Left lobe of liver (tissue), 2 donors: Measurements from ENCODE around the gene EHBP1L1. TPM values are rescaled to one million over a fixed set of nuclear protein-coding genes. Genes with fewer than 3 reads are reported as not detected.

ENCODE experiments used
- ATAC-seq: fragments of 200-7000 bp; cut with Tn5 transposase; one replicate; pipeline ENCODE4 v1.9.1; 2020; ENCODE audit warnings: mild to moderate bottlenecking, moderate library complexity
- DNase-seq: peaks from one replicate; pipeline ENCODE4 v3.0.0-alpha.2; 2020; ENCODE audit warnings: low spot score
- total RNA-seq: library from RNA; stranded (reverse); gene quantifications from one replicate; pipeline ENCODE4 v1.2.1, GENCODE V29; 2021
- donor health status: DM: no; HTN: no; CAD: no; lungs with moderate emphysema.
- donor health status: DM: no; HTN: yes; CAD: no.

EHBP1L1 gene
- total RNA-seq, result 13.5 TPM

DNA sequence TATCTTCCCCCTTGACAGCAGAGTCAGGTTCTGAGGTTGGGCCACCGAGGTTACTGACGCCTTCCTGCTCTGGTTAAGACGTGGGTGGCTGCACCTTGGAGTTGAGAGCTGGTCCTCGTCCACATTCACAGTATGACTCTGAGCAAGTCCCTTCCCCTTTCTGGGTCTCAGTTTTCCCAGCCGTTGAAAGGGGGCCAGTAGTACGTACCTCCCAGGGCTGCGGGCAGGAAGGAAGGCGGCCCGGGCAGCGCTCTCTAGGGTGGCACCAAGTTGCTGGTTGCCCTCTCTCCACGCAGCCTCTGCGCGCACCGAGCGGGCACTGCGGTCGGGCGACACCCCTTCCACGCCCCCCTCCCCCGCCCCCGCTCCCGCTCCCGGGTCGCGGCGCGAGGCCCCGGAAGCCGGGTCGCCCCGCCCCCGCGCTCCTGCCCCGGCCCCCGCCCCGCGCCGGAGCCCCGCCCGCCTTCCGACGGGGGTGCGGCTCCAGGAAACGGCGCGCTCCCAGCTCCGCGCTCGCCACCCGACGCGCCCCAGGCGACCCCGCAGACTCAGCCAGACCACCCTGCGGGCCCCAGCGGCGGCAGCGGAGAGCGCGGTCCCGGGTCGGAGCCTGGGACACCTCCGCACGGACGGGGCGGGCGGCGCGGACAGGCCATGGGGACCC lies at the start of gene EHBP1L1:
TSS of gene EHBP1L1 (plus strand) at position 486 of the 664 bp plus-strand sequence. CDS start 250 bp downstream, outside the sequence.
- ATAC-seq (peak; percentile 53), DNase-seq (peak; percentile 74)

DNA sequence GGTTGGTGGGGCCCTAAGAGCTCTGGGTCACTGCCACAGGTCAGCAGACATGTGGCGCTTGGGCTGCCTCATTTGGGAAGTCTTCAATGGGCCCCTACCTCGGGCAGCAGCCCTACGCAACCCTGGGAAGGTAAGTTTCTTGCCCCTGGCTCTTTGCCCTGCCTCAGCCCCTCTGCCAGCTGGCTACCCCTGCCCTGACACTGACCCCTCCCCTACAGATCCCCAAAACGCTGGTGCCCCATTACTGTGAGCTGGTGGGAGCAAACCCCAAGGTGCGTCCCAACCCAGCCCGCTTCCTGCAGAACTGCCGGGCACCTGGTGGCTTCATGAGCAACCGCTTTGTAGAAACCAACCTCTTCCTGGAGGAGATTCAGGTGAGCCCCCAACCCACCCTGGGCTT lies 49.1 kb upstream of the EHBP1L1 start:
- DNase-seq (no peak), ATAC-seq (no peak)

DNA sequence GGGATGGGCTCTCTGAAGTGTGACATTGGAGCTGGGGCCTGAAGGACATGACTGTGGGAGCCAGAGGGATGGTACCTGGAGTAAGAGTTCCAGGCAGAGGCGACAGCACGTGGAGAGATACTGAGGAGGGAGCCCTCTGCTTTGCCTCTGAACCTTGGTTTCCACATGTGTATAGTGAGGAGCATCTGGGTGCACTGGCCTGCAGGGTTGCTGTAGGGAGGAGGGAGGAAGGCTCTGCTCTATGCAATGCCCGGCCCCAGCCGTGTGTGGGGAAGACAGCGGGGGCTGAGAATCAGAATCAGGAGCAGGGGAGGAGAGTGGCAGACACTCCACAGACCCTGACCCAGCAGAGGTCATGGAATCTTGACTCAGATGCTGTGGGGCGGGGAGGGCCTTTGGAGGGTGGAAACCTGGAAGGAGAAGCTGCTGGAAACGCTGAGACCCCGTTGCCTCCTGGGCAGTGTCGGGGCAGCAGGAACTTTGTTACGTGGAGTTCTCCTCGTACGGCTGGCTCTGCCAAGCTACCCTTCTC lies 47.0 kb upstream of the EHBP1L1 start:
- ATAC-seq (no peak), DNase-seq (no peak)

DNA sequence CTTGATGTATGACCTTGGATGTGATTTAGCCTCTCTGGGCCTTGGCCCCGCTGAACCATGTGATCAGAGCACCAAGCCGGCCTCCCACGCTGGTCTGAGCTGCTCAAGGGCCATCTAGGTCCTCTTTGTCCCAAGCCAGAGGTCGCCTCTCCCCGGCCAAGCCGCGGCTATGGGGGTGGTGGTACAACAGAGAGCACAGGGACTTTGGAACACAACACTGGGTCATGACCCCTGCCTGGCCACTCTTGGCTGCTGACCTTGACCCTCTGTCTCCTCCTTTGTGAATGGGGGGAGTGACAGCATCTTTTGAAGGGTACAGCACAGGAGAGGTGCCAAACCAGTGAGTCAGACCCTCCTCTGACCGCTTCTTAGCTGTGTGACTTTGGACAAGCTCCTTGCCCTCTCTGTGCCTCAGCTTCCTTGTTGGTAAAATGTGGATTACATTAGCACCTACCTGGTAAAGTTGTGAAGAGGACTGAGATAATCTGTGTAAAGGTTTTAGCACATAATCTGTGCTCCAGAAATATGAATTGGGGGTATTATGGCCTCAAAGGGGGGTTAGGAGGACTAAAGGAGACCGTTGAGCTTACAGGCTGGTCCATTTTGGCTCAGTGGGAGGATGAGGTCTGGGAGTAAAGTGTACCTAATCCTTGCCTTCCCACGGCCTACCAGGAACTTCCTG lies 46.2 kb upstream of the EHBP1L1 start:
- ATAC-seq (peak; percentile 51), DNase-seq (peak; percentile 82)

DNA sequence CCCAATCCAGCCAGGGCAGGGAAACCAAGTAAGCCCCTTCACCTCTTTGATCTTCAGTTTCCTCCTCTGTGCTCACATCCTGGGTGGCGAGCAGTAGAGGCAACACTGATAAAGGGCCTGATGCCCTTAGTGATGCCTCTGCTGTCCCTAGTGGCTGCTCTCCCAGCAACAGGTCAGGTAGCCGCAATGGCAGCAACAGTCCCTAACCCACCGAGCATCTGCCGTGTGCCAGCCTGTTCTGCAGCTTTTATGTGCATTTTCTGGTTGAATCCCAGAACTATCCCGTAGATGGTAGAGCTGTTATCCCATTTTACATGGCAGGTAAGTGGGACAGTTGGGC lies 45.7 kb upstream of the EHBP1L1 start:
- ATAC-seq (no peak), DNase-seq (no peak)

DNA sequence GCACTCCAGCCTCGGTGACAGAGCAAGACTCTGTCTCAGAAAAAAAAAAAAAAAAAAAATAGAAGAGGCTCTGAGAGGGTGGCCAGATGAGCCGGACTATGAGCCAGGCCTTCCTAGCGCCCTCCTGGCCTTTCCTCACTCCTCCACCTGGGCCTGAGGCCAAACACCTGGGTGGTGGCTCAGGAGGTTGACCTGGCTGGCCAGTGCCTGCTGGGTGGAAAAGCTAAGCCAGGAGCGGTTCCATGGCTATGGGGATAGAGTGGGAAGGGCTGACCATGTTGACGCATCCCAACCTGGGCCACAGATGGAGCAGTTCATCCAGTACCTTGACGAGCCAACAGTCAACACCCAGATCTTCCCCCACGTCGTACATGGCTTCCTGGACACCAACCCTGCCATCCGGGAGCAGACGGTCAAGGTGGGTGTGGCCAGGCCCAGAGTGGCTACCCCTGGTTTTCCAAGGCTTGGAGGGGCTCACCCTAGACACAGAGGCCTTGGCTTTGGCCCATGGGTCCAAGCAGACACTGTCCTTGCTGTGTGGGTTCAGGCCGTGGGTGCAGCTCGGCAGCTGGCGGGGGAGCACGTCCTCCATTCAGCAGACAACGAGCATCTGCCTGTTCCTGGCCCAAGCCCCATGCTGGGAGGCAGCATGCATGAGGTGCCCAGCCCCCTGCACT lies 43.3 kb upstream of the EHBP1L1 start:
- DNase-seq, result peak; percentile 90
- ATAC-seq, result peak; percentile 77

DNA sequence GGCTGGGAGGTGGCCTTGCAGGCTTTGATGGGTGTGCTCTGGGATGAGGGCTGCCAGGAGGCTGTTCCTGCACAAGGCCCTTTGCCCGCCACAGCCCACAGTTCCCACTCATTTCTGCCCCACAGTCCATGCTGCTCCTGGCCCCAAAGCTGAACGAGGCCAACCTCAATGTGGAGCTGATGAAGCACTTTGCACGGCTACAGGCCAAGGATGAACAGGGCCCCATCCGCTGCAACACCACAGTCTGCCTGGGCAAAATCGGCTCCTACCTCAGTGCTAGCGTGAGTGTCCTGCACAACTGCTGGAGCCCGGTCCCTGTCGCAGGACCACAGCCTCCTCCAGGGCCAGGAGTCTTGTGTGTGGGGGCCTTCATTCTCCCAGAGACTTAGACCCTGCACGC lies 40.8 kb upstream of the EHBP1L1 start:
- ATAC-seq (no peak), DNase-seq (no peak)

- ATAC-seq (no peak), DNase-seq (no peak)
Measured at GRCh38 chr11:65536412-65537295, 39.2 kb upstream of the EHBP1L1 start.

DNA sequence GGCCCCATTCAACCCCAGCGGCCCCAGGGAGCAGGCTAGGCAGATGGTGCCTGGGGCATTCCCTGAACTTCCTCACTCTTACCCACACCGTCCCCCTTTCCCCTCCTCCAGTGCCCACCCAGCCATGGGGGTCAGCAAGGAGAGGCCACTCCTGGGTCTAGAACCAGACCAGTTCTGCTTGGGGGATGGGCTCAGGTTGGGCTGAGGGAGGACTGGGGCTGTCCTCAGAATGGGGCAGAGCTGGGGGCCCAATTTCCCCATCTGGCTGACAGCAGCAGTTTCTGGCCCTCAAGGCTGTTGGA lies 38.6 kb upstream of the EHBP1L1 start:
- ATAC-seq (no peak), DNase-seq (no peak)

DNA sequence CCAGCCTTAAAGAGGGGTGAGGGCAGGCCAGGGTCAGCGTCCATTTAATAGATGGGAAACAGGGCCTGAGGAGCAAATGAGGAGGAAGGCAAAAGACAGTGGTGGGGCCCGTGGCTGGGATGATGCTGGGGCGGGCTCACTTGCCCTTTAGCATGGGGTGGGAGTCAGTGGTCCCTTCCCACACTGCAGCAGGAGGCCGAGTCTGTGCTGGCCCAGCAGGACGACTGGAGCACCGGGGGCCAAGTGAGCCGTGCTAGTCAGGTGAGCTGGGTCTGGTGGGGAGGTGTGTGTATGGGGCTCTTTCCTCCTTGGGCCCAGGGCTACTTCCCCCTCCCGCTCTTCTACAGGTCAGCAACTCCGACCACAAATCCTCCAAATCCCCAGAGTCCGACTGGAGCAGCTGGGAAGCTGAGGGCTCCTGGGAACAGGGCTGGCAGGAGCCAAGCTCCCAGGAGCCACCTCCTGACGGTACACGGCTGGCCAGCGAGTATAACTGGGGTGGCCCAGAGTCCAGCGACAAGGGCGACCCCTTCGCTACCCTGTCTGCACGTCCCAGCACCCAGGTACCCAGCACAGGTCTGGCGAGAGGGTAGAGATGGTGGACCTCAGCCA lies 38.1 kb upstream of the EHBP1L1 start:
- no peak for ATAC-seq
- DNase-seq, result no peak

DNA sequence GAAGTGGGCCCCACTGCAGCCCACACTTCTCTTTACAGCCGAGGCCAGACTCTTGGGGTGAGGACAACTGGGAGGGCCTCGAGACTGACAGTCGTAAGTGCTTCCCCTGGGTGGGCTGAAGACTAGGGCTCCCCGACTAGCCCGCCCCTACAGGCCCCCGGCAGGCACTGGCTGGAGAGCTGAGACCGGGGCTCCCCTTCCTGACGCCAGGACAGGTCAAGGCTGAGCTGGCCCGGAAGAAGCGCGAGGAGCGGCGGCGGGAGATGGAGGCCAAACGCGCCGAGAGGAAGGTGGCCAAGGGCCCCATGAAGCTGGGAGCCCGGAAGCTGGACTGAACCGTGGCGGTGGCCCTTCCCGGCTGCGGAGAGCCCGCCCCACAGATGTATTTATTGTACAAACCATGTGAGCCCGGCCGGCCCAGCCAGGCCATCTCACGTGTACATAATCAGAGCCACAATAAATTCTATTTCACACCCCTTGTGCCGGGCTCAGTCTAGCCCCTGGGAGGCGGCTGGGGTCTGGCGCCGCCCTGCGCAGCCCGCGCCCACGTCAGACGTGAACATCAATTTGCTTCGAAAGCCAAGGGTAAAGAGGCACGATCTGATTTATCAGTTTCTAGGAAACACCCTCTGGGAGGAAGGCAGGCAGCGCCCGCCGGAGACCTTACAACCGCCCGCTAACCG lies 37.5 kb upstream of the EHBP1L1 start:
- ATAC-seq (no peak), DNase-seq (no peak)

- no peak for ATAC-seq
- no peak for DNase-seq
Measured at GRCh38 chr11:65538915-65539743, 36.7 kb upstream of the EHBP1L1 start.

GRCh38 chr11:65539744-65540289 lies 36.0 kb upstream of the EHBP1L1 start:
- ATAC-seq (no peak), DNase-seq (no peak)

GRCh38 chr11:65540290-65541092 lies 35.4 kb upstream of the EHBP1L1 start:
- DNase-seq, result peak; percentile 85
- ATAC-seq, result peak; percentile 86

GRCh38 chr11:65541093-65541982 lies 34.5 kb upstream of the EHBP1L1 start:
- no peak for ATAC-seq
- no peak for DNase-seq

DNA sequence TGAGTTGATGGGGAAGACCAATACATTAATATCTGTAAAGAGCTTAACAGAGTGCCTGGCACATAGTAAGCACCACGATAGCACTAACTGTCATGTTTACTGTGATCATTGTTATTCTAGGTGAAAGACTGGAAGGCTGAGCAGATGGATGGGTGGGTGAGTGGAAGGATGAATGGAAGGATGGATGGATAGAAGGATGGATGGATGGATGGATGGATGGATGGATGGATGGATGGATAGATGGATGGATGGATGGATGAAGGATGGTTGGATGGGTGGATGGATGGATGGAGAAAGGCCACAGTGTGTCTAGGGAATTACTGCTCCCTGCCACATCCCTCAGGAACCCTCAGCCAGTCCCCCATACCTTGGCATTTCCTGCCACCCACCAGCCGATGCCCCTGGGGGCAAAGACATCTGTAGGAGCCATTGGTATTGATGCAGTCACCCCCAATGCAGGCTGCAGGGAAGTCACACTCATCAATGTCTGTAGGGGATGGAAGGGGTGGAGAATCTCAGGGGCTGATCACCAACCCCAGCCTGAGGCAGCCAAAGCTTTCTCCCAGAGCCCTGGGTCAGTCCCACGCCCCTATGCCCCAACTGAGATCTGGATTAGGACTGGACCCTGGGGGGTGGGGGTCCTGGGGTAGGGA lies 33.0 kb upstream of the EHBP1L1 start:
- no peak for ATAC-seq
- no peak for DNase-seq

DNA sequence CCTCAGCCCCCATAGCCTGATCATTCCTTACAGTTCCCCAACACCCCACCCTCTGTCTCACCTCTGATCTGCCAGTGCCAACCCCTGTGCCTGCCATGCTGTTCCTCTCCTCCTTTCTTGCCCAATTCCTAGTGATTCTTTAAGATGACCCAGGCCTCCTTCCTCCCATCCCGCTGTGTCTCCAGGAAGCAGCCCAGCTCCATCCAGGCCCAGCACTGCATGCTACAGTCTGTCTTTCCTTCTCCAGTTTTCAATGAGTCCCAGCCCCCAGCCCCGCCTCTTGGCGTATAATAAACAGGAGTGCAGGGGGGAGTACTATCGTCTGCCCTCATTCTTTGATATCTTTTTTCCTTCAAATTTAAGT lies 30.0 kb upstream of the EHBP1L1 start:
- ATAC-seq, result no peak

More for the DNA sequence above, 30.0 kb upstream of the EHBP1L1 start:
- no peak for DNase-seq
